Adrenal gland (tissue), 12 donors: ENCODE data around the gene ALDH1A1. TPM values are rescaled to one million over a fixed set of nuclear protein-coding genes. Genes with fewer than 3 reads are reported as not detected.

ENCODE experiments used
- DNase-seq, 7 donors: peaks; one replicate each; pipeline ENCODE4 v3.0.0-alpha.2; 2019 to 2020
- H3K27ac ChIP-seq, 5 donors: fragments of 200-600 bp; sonication (generic) in 4 of 5; 1 replicate in 3 of 5; 2 replicates in 2 of 5; pipeline versions ENCODE4 v1.5.1 to v1.8.0; 2016 to 2020; ENCODE audit warnings: mild to moderate bottlenecking in 1 of 5
- H3K27me3 ChIP-seq: fragments of 200-600 bp; 2 replicates; pipeline ENCODE4 v1.8.0; 2021
- H3K36me3 ChIP-seq, 2 donors: fragments of 200-600 bp; replicated peaks in 1 of 2; 1 replicate in 1 of 2; 2 replicates in 1 of 2; pipeline versions ENCODE4 v1.5.1 to v1.8.0; 2018 to 2022
- H3K4me1 ChIP-seq, 2 donors: fragments of 200-600 bp; replicated peaks in 1 of 2; 1 replicate in 1 of 2; 2 replicates in 1 of 2; pipeline versions ENCODE4 v1.5.1 to v1.8.0; 2018 to 2021
- H3K4me3 ChIP-seq, 4 donors: fragments of 200-600 bp; sonication (generic) in 3 of 4; one replicate each; pipeline ENCODE4 v1.5.1; 2016 to 2018
- H3K9me3 ChIP-seq, 3 donors: fragments of 200-600 bp; sonication (generic) in 1 of 3; replicated peaks in 1 of 3; 1 replicate in 2 of 3; 2 replicates in 1 of 3; pipeline versions ENCODE4 v1.5.1 to v1.8.0; 2016 to 2021
- CTCF ChIP-seq, 6 experiments: fragments of 450-650 bp in 4 of 6; fragments of 200-600 bp in 2 of 6; sonication (generic) in 1 of 6; IDR thresholded peaks; 1 replicate in 5 of 6; 2 replicates in 1 of 6; pipeline versions ENCODE4 v1.5.1 to v1.8.0; 2016 to 2021; ENCODE audit warnings: antibody characterized with exemption in 6 of 6, mild to moderate bottlenecking in 2 of 6, moderate library complexity in 1 of 6
- POLR2A ChIP-seq, 2 donors: fragments of 450-650 bp; IDR thresholded peaks; one replicate each; pipeline ENCODE4 v1.6.1; 2017; ENCODE audit warnings: antibody characterized with exemption in 2 of 2, mild to moderate bottlenecking in 2 of 2, moderate library complexity in 1 of 2
- whole genome bisulfite sequencing, 4 donors: extraction: QIAGEN DNeasy Blood & Tissue Kit in 2 of 4; methylation state at CpG; one replicate each; pipeline versions ENCODE4 v1.1.5 to v1.1.7; 2013 to 2017; 5-methylcytosine and 5-hydroxymethylcytosine counted together
- intact Hi-C, 2 donors: fragments of 100-400 bp; cut with DNase I; formaldehyde crosslinking; loops; one replicate each; pipeline versions ENCODE4 v1.14.1 to v1.15.0; 2022 to 2023
- polyA plus RNA-seq, 3 donors: library from polyadenylated mRNA; stranded (reverse); fragments of 200-250 nt in 2 of 3; fragments of 350-450 nt in 1 of 3; fragmentation: Illumina TruSeq in 1 of 3; extraction: RNeasy Lipid Tissue Mini Kit (QIAGEN cat#74804) in 1 of 3; gene quantifications; one replicate each; pipeline ENCODE4 v1.2.3, GENCODE V29; 2013 to 2014
- total RNA-seq, 9 donors: library from RNA; depleted of rRNA in 4 of 9; stranded (reverse); fragments of >200 nt in 4 of 9; fragments of 120-200 nt in 1 of 9; fragmentation: NEBNext Ultra II Directional in 1 of 9; extraction: Animal tissue kit (Norgen Biotek cat#: 25700) in 1 of 9; gene quantifications; one replicate each; pipeline versions ENCODE4 v1.1.0 to v1.2.4, GENCODE V29; 2013 to 2023
- donor health status: healthy with polysubstance abuse.
- donor health status: Bipolar disorder and iron deficiency.
- donor health status: DM: yes; HTN: yes; CAD: no.
- donor health status: DM: no; HTN: no; CAD: no.
- donor health status: DM: no; HTN: no; CAD: no.
- donor health status: DM: yes; HTN: yes; CAD: no.

The ALDH1A1 gene
- total and polyA plus RNA-seq, 12 donors: 88.7 to 345 (median 186) TPM

- Histone ChIP-seq H3K4me3 (no peak overlapping the region), H3K36me3 (no peaks in the 10 kb centered on the region), H3K27ac (no peak overlapping the region), H3K4me1 (no peaks in the 10 kb centered on the region), H3K9me3 (no peaks in the 10 kb centered on the region), H3K27me3 (no peaks in the 10 kb centered on the region)
- intact Hi-C loops: loop anchor here in 1 of 2 donors (10.0 kb wide), 1 partner anchor 140 kb away; no protein-coding TSS in a partner anchor
- WGBS, 4 donors: 45 to 69% (median 63%) methylated on average over 1 of the region's 1 CpG
- TF ChIP-seq POLR2A (IDR thresholded peaks at IDR 0.05) (no peak), CTCF (IDR thresholded peaks at IDR 0.05) (no peak)
- DNase-seq: no peak
Measured at GRCh38 chr9:72884508-72884907, 68.3 kb downstream of the ALDH1A1 start.

GRCh38 chr9:72883875-72884274 lies 69.0 kb downstream of the ALDH1A1 start:
- intact Hi-C loops: loop anchor here in 1 of 2 donors (10.0 kb wide), 1 partner anchor 141 kb away; no protein-coding TSS in a partner anchor

GRCh38 chr9:72882117-72882775 lies 70.6 kb downstream of the ALDH1A1 start:
- H3K4me1 ChIP-seq: no peaks in the 10 kb centered on the region
- H3K9me3 ChIP-seq: no peaks in the 10 kb centered on the region
- WGBS, 4 donors: 92 to 93% (median 93%) methylated on average over 6 of the region's 6 CpGs
- no peaks in the 10 kb centered on the region for H3K36me3 ChIP-seq
- no peaks in the 10 kb centered on the region for H3K27me3 ChIP-seq
- intact Hi-C loops: loop anchor here in 1 of 2 donors (10.0 kb wide), 1 partner anchor 143 kb away; no protein-coding TSS in a partner anchor
- H3K27ac ChIP-seq: no peak overlapping the region
- TF ChIP-seq CTCF (IDR thresholded peaks at IDR 0.05) (no peak), POLR2A (IDR thresholded peaks at IDR 0.05) (no peak)
- peak in 5 of 7 donors; percentile 22 to 52 (median 37) for DNase-seq
- H3K4me3 ChIP-seq: no peak overlapping the region

More at GRCh38 chr9:72883875-72884274, 69.0 kb downstream of the ALDH1A1 start:
- H3K36me3 ChIP-seq: no peaks in the 10 kb centered on the region
- TF ChIP-seq POLR2A (IDR thresholded peaks at IDR 0.05) (no peak), CTCF (IDR thresholded peaks at IDR 0.05) (no peak)
- no peaks in the 10 kb centered on the region for H3K9me3 ChIP-seq
- DNase-seq: no peak
- no peaks in the 10 kb centered on the region for H3K4me1 ChIP-seq
- no peak overlapping the region for H3K27ac ChIP-seq
- WGBS, 4 donors: 82 to 91% (median 85%) methylated on average over 3 of the region's 3 CpGs
- H3K4me3 ChIP-seq: no peak overlapping the region
- no peaks in the 10 kb centered on the region for H3K27me3 ChIP-seq

- DNase-seq: peak in 2 of 7 donors; percentile 32 to 33
- Histone ChIP-seq H3K27me3 (no peaks in the 10 kb centered on the region), H3K36me3 (no peaks in the 10 kb centered on the region), H3K4me3 (no peak overlapping the region), H3K9me3 (no peaks in the 10 kb centered on the region), H3K4me1 (no peaks in the 10 kb centered on the region), H3K27ac (no peak overlapping the region)
- no peak for TF ChIP-seq POLR2A (IDR thresholded peaks at IDR 0.05)
- no peak for TF ChIP-seq CTCF (IDR thresholded peaks at IDR 0.05)
- 23 to 45% (median 35%) methylated on average over 2 of the region's 2 CpGs for WGBS, 4 donors
- intact Hi-C loops: loop anchor here in 1 of 2 donors (10.0 kb wide), 1 partner anchor 144 kb away; no protein-coding TSS in a partner anchor
Measured at GRCh38 chr9:72880821-72881220, 72.0 kb downstream of the ALDH1A1 start.
